C4-2B (cell line): ENCODE results near the gene SEMG2.

Source experiments
- CTCF ChIP-seq: fragments of 450-650 bp; conservative IDR thresholded peaks from 2 replicates; pipeline ENCODE4 v1.5.1; 2017; ENCODE audit warnings: mild to moderate bottlenecking
- ZFX ChIP-seq: fragments of 450-650 bp; IDR thresholded peaks from 2 replicates; pipeline ENCODE4 v1.6.1; 2017

GRCh38 chr20:45230631-45231030, 9.5 kb downstream of the SEMG2 start:
- TF ChIP-seq CTCF (no peak), ZFX (no peak)
